HG03378 (cell line): ENCODE measurements around the gene AIF1L.

Source experiments
- ATAC-seq: cut with Tn5 transposase; IDR thresholded peaks from one replicate; pipeline ENCODE4 v1.9.1; 2021; ENCODE audit warnings: mild to moderate bottlenecking, moderate library complexity; ENCODE audit not compliant: unreplicated experiment

The AIF1L gene

DNA sequence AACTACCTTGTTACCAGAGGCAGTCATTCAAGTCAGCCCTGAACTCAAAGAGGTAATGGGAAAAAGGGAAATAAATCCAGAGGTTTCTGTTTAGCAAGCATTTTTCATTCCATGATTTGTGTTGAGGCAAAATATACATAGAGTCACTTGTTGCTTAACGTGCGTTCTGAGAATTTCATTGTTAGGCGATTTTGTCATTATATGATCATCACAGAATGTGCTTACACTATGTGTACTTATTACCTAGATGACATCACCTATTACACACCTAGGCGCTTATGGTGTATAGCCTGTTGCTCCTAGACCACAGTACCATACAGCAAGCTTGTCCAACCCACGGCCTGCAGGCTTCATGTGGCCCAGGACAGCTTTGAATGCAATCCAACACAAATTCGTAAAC lies 65.3 kb downstream of the AIF1L start:
- no peak for ATAC-seq

DNA sequence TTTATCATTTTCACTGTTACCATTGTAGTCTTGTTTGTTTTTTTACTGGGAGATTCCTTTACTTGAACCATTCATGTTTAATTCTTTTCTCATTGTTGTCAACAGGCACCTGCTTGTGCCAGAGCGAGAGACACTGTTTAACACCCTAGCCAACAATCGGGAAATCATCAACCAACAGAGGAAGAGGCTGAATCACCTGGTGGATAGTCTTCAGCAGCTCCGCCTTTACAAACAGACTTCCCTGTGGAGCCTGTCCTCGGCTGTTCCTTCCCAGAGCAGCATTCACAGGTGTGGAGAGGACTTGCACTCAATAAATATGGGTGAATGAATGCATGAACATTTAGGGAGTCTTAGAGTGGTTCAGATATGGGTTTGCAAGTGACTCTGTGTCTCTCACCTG lies 66.6 kb downstream of the AIF1L start:
- no peak for ATAC-seq

DNA sequence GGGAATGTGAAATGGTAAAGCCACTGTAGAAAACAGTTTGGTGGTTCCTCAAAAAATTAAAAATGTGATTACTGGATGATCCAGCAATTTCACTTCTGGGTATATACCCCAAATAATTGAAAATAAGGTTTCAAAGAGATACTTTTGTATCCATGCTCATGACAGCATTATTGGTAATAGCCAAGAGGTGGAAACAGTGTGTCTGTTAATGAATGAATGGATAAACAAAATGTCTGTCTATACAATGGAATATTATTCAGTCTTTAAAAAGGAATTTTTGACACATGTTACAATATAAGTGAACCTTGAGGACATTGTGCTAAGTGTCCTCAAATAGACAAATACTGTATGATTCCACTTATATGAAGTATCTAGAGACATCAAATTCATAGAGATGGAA lies 69.2 kb downstream of the AIF1L start:
- ATAC-seq: no peak

DNA sequence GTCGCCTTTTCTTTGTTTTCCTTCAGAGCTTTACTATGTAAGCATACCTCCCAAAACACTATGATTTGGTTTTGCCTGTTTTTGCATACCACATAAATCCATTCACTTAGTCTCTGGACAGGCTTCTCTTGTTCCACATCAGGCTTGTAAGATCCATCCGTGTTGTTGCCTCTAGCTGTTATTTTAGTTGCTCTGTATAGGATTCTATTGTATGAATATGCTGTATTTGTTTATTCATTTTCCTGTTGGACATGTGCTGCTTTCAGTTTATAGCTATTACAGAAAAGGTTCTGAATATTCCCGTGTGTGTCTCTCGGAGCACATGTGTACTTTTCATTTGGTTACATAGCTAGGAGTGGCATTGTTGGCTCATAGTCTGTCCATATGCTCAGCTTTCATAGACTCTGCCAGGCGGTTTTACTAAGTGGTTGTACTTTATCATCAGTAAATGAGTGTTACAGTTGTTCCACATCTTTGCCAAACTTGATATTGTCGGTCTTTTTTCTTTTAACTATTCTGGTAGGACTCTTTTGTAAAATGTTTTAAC lies 70.9 kb downstream of the AIF1L start:
- ATAC-seq: no peak

DNA sequence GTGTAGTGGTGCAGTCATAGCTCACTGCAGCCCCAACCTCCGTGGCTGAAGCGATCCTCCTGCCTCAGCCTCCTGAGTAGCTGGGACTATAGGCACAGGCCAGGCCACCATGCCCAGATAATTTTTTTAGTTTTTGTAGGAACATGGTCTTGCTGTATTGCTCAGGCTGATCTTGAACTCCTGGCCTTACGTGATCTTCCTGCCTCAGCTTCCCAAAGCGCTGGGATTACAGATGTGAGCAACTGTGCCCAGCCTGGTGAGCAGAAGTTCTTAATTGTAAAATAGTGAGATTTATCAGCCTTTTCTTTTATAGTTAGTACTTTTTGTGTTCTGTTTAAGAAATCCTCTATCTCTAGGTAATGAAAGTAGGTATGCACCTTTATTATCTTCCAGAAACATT lies 71.6 kb downstream of the AIF1L start:
- no peak for ATAC-seq

DNA sequence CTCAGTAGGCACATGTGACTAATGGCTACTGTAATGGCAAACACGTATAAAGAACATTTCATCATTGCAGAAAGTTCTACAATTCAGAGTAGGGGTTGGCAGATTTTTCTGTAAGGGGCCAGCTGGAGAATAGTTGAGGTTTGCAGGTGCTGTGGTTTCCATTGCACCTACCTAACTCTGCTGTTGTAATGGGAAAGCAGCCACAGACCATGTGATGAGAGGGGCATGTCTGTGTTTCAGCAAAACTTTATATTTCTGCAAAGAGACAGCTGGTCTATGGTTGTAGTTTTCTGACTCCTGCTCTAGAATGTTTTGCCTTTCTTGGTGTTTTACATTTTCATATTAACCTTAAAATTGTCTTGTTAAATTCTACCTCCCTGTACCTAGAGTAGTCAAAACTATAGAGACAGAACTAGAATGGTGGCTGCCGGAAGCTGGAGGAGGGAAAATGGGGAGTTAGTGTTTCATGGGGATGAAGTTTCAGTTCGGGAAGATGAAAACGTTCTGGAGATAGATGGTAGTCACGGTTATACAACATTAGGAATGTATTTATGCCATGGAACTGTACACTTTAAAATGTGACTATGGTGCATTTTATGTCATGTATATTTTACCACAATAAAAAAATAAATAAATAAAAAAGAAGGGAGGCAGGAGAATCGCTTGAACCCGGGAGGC lies 73.4 kb downstream of the AIF1L start:
- no peak for ATAC-seq
